Peyer's patch (tissue), 4 donors: ENCODE measurements around the gene PLOD1. TPM values are rescaled to one million over a fixed set of nuclear protein-coding genes. Genes with fewer than 3 reads are reported as not detected.

Experiments
- DNase-seq, 3 donors: peaks; one replicate each; pipeline ENCODE4 v3.0.0-alpha.2; 2017 to 2019
- H3K27ac ChIP-seq, 4 donors: fragments of 200-600 bp; sonication (generic); one replicate each; pipeline ENCODE4 v1.5.1; 2016 to 2019
- H3K27me3 ChIP-seq, 2 donors: fragments of 200-600 bp; sonication (generic); one replicate each; pipeline ENCODE4 v1.5.1; 2019
- H3K36me3 ChIP-seq, 3 donors: fragments of 200-600 bp; sonication (generic); one replicate each; pipeline ENCODE4 v1.5.1; 2016 to 2019
- H3K4me1 ChIP-seq, 4 donors: fragments of 200-600 bp; sonication (generic); one replicate each; pipeline ENCODE4 v1.5.1; 2016 to 2019
- H3K4me3 ChIP-seq, 4 donors: fragments of 200-600 bp; sonication (generic); 1 replicate in 3 of 4; 2 replicates in 1 of 4; pipeline ENCODE4 v1.5.1; 2016 to 2019; ENCODE audit warnings: mild to moderate bottlenecking in 1 of 4
- H3K9me3 ChIP-seq, 4 donors: fragments of 200-600 bp; sonication (generic); one replicate each; pipeline ENCODE4 v1.5.1; 2016 to 2019; ENCODE audit warnings: mild to moderate bottlenecking in 1 of 4
- POLR2A ChIP-seq, 2 donors: fragments of 450-650 bp; IDR thresholded peaks; one replicate each; pipeline ENCODE4 v1.5.1; 2017; ENCODE audit warnings: antibody characterized with exemption in 2 of 2, mild to moderate bottlenecking in 2 of 2, moderate library complexity in 2 of 2
- total RNA-seq, 4 donors: library from RNA; depleted of rRNA; stranded (reverse); fragments of >200 nt; gene quantifications; one replicate each; pipeline ENCODE4 v1.1.0, GENCODE V29; 2016
- TF ChIP-seq, protein P1 (sequence below), 6 experiments: fragments of 450-650 bp in 4 of 6; fragments of 200-600 bp in 2 of 6; sonication (generic) in 1 of 6; IDR thresholded peaks; one replicate each; pipeline ENCODE4 v1.5.1; 2017 to 2019; ENCODE audit warnings: antibody characterized with exemption in 6 of 6, mild to moderate bottlenecking in 3 of 6, moderate library complexity in 1 of 6

The PLOD1 gene
- total RNA-seq, 4 donors from 2014 or later, result 23.9 to 75.2 (median 47.0) TPM

DNA sequence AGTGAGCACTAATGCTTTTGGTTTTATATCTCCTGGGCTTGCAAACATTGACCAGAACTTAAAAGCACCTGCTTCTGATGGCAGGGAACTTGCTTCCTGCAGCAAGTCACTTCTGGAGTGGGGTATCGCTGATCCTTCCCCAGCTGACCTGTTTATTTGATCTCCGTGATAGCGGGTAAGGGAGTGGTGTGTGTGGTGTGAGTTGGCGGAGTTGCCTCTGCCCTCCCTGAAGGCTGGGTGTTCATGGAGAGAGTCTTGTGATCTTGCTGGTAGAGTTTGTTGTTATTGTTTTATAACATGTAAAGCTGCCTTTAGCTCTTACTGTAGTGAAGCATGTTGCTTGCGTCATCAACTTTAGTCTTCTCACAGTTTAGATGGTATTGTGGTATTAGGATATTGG lies 49.6 kb downstream of the PLOD1 start:
- peak overlapping the region in 2 of 4 donors; percentile 2 to 18 for H3K4me3 ChIP-seq

DNA sequence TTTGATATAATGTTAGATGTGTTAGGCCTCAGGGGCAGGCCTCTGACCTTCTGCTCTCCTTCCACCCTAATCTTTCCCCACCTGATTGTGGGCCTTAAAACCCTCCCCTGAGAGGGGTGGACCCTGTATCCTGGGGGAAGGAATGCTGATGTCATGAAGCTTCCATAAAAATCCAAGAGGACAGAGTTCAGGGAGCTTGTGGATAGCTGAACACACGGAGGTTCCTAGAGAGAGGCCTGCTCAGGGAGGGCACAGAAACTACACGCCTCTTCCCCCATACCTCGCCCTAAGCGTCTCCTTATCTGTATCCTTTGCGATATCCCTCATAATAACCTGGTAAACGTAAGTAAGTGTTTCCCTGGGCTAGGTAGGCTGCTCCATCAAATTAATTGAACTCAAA lies 50.1 kb downstream of the PLOD1 start:
- Histone ChIP-seq H3K27ac (peak overlapping the region in 3 of 4 donors; percentile 33 to 87 (median 73)), H3K9me3 (no peaks in the 10 kb centered on the region), H3K4me1 (peaks cover 0 to 41% (median 5%) of the 10 kb centered on the region in 4 donors), H3K36me3 (peaks cover 0 to 54% (median 0%) of the 10 kb centered on the region in 3 donors), H3K4me3 (peak overlapping the region in 2 of 4 donors; percentile 19 to 22), H3K27me3 (no peaks in the 10 kb centered on the region)
- TF ChIP-seq POLR2A (IDR thresholded peaks at IDR 0.05), result peak in 1 of 2 donors; percentile 27
- TF ChIP-seq, protein P1, sequence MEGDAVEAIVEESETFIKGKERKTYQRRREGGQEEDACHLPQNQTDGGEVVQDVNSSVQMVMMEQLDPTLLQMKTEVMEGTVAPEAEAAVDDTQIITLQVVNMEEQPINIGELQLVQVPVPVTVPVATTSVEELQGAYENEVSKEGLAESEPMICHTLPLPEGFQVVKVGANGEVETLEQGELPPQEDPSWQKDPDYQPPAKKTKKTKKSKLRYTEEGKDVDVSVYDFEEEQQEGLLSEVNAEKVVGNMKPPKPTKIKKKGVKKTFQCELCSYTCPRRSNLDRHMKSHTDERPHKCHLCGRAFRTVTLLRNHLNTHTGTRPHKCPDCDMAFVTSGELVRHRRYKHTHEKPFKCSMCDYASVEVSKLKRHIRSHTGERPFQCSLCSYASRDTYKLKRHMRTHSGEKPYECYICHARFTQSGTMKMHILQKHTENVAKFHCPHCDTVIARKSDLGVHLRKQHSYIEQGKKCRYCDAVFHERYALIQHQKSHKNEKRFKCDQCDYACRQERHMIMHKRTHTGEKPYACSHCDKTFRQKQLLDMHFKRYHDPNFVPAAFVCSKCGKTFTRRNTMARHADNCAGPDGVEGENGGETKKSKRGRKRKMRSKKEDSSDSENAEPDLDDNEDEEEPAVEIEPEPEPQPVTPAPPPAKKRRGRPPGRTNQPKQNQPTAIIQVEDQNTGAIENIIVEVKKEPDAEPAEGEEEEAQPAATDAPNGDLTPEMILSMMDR (IDR thresholded peaks at IDR 0.05), result peak in 1 of 6 experiments; percentile 10
- no peak for DNase-seq

More for the DNA sequence above, 49.6 kb downstream of the PLOD1 start:
- peak overlapping the region in 3 of 4 donors; percentile 33 to 87 (median 73) for H3K27ac ChIP-seq
- TF ChIP-seq, protein P1 (IDR thresholded peaks at IDR 0.05), result no peak
- TF ChIP-seq POLR2A (IDR thresholded peaks at IDR 0.05), result no peak
- no peaks in the 10 kb centered on the region for H3K27me3 ChIP-seq
- H3K4me1 ChIP-seq, result peaks cover 0 to 46% (median 9%) of the 10 kb centered on the region in 4 donors
- DNase-seq, result peak in 1 of 3 donors; percentile 61
- H3K36me3 ChIP-seq, result peaks cover 0 to 50% (median 0%) of the 10 kb centered on the region in 3 donors
- no peaks in the 10 kb centered on the region for H3K9me3 ChIP-seq

DNA sequence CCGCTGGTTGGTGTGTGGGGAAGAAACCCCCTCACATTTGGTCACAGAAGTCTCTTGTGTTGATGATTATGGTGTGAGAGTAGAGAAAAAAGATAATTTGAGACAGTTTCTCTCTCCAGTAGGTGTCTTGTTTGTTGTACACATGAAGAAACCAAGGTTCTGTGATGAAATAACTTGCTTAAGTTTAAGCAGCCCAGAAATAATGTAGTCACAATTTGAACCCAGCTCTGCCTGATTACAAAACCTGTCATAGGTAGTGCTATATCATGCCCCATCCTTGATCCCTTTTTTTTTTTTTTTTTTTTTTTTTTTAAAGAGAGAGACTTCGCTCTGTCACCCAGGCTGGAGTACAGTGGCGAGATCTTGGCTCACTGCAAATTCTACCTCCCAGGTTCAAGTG lies 50.7 kb downstream of the PLOD1 start:
- Histone ChIP-seq H3K4me3 (peak overlapping the region in 1 of 4 donors; percentile 22), H3K27me3 (no peaks in the 10 kb centered on the region), H3K27ac (peak overlapping the region in 3 of 4 donors; percentile 33 to 87 (median 73)), H3K36me3 (peaks cover 0 to 60% (median 0%) of the 10 kb centered on the region in 3 donors), H3K4me1 (peaks cover 0 to 40% (median 3%) of the 10 kb centered on the region in 4 donors), H3K9me3 (no peaks in the 10 kb centered on the region)
- DNase-seq, result no peak
- TF ChIP-seq POLR2A (IDR thresholded peaks at IDR 0.05), result no peak
- TF ChIP-seq, protein P1 (IDR thresholded peaks at IDR 0.05), result no peak

DNA sequence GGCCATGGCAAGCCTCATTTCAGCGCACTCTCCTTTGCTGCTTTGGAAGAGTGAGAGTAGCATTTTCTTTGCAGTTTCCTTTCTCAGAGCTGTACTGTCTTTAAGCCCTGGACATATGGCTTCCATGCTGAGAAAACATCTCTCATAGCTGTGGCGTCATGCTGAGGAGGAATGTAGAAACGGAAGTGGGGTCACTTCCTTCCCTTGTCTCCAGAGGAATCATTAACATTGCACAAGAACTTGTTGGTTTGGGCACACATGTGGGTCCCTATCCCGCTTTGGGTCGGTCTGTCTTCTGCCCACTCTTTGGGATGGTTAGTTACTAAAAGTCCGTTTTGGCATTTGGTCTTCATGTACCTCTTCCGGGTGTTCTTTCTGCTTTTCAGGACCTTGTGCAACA lies 51.3 kb downstream of the PLOD1 start:
- DNase-seq, result no peak
- Histone ChIP-seq H3K27ac (peak overlapping the region in 1 of 4 donors; percentile 38), H3K4me1 (peaks cover 0 to 38% (median 3%) of the 10 kb centered on the region in 4 donors), H3K27me3 (no peaks in the 10 kb centered on the region), H3K9me3 (no peaks in the 10 kb centered on the region), H3K36me3 (peaks cover 0 to 67% (median 0%) of the 10 kb centered on the region in 3 donors), H3K4me3 (no peak overlapping the region)
- TF ChIP-seq, protein P1 (IDR thresholded peaks at IDR 0.05), result no peak
- TF ChIP-seq POLR2A (IDR thresholded peaks at IDR 0.05), result no peak

DNA sequence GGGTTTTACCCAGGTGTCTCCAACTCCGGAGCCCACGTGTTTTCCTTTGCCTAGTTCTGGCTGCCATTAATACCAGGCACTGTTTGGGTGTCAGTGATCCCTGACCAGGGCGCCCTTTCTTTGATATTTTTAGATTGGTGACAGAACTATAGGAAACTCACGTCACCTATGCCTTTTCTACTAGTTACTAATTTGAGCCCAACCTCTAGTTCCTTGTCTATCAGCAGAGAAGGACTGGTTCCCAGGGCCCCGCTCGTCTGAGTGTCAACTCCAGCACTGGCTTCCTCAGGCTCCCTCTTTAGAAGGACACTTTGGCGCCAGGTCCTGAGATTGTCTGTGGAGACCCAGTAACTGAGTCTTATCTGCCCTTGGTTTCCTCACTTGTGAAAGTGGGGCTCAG lies 55.2 kb downstream of the PLOD1 start:
- peaks cover 0 to 74% (median 0%) of the 10 kb centered on the region in 3 donors for H3K36me3 ChIP-seq

More for the DNA sequence above, 55.2 kb downstream of the PLOD1 start:
- Histone ChIP-seq H3K9me3 (no peaks in the 10 kb centered on the region), H3K27me3 (no peaks in the 10 kb centered on the region), H3K4me3 (no peak overlapping the region), H3K27ac (no peak overlapping the region), H3K4me1 (peaks cover 0 to 8% (median 0%) of the 10 kb centered on the region in 4 donors)
- DNase-seq, result no peak
- TF ChIP-seq, protein P1 (IDR thresholded peaks at IDR 0.05), result no peak
- TF ChIP-seq POLR2A (IDR thresholded peaks at IDR 0.05), result no peak
